GM21786 (cell line): ENCODE results near the gene NAALADL2.
"Not testable (repeated sequence)": the region's sequence is repeated elsewhere in the genome, so short reads cannot be mapped to it uniquely, and the experiment has no call there.

Source experiments
- ATAC-seq: cut with Tn5 transposase; IDR thresholded peaks from one replicate; pipeline ENCODE4 v1.9.1; 2021; ENCODE audit not compliant: unreplicated experiment

The NAALADL2 gene

DNA sequence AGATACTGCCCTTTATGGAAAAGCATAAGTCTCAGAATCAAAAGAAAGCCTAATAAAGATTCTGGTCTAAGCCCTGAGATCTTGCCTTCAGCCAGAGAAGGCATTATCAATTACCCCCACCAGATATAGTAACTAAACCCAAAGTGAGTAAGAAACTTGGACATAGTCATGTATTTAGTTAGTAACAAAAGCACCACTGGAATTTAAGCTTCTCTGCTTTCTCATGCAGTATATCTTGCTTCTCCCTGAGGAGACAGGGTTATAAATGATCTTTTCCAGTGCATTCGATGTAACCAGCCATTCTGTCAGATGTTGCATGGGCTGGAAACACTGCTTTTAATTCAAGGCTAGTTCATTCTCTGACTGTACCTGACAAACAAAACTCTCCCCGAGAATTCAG is 946.7 kb downstream of the NAALADL2 start:
- ATAC-seq, result no peak

DNA sequence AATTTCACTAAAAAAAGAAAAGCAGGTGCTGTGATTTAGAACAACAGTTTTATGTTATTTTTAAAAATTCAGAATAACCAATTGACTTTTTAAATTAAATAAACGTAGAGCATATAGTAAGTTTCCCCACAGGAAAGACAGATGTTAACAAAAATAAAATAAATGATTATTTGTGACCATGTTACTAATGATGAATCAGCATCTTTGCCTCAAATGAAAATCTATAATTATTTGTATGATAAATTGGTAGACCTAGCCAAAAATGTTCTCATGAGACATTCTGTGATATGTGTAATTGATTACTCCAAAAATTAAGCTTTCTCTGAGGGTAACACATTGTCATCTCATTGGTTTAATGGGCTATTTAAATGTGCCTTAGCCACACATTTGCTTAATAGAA is 948.0 kb downstream of the NAALADL2 start:
- ATAC-seq, result no peak

DNA sequence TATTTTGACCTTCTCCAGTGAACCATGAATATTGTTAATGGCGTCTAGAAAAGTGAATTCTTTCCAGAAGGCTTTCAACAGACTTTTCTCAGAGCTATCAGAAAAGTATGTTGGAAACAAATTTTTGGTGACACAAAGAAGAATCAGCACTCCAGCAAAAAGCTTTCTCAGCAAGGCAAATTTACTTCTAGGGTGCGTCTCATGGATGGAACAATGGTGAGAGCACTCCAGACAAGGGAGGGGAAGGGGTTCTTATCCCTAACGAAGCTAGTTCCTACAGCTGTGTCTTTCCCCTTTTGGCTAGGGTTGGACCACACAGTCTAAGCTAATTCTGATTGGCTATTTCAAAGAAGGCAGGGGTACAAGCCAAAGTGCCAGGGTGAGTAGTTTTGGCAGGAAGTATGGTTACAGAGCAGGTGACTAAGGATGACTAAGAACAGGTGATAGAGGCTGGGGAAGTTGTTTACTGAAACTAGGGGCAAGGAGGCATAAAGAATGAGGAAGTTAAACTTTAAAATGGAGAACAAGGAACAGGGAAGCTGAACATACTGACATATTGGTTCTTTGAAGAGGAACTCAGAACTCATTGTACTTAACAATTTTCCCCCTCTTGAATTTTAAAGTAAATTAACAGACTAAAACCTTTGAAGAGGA is 959.8 kb downstream of the NAALADL2 start:
- no peak for ATAC-seq

DNA sequence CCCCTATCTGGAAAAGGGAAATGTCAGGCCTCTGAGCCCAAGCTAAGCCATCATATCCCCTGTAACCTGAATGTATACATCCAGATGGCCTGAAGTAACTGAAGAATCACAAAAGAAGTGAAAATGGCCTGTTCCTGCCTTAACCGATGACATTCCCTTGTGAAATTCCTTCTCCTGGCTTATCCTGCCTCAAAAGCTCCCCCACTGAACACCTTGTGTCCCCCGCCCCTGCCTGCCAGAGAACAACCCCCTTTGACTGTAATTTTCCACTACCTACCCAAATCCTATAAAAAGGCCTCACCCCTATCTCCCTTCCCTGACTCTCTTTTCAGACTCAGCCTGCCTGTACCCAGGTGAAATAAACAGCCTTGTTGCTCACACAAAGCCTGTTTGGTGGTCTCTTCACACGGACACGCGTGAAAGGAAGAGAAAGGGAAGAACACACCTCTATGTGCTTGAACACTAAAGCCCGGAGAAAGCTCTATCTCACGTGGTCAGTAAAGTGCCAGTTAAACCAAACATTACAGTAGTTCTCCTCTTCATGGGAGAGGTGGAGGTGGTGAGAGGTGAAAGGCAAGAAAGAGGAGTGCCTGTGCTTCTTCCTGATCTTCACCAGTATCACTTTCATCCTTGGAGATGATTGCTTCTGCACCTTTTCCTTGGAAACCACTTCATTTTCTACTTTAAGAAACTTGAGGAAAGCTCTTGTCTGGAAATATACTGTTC is 963.8 kb downstream of the NAALADL2 start:
- not testable (repeated sequence) for ATAC-seq

DNA sequence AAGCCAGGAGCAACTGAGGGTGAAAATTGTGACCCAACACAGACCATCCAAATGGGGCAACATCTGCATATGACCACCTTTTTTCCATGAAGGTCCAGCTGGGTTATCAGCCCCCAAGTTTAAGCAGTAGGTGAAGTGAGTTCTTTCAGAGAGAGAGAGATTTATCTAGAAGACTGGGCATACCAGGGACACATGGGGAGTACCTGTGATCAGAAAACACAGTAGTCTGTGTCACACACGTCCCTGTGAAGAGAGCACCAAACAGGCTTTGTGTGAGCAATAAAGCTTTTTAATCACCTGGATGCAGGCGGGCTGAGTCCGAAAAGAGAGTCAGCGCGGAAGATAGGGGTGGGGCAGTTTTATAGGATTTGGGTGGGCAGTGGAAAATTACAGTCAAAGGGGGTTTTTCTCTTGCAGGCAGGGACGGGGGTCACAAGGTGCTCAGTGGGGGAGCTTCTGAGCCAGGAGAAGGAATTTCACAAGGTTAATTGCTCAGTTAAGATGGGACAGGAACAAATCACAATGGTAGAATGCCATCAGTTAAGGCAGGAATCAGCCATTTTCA is 966.0 kb downstream of the NAALADL2 start:
- not testable (repeated sequence) for ATAC-seq

DNA sequence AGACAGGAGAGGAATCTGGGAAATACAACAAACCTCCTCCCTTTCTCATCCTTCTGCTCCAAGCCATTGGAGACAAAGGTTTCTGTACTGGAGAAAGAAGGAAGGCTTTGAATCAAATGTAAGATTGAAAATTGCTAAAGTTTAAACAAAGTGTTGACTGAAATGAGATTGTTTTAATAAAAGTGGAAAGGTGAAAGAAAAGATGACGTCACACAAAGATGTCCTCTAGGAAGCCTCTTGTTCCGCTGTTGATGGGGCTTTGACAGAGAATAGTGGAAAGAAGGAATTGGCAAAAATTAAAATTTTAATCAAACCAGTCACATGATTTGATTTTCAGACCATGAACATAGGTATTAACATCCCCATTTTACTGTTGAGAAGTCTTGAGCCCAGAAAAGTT is 967.6 kb downstream of the NAALADL2 start:
- ATAC-seq, result no peak

DNA sequence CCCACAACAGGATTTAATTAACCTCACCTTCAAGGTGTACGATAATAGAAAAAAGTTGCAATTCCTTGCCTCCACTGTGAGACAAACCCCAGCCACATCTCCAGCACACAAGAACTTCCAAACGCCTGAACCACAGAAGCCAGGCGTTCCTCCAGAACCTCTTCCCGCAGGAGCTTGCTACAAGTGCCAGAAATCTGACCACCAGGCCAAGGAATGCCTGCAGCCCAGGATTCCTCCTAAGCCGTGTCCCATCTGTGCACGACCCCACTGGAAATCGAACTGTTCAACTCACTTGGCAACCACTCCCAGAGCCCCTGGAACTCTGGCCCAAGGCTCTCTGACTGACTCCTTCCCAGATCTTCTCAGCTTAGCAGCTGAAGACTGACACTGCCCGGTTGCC is 970.7 kb downstream of the NAALADL2 start:
- ATAC-seq, result not testable (repeated sequence)

DNA sequence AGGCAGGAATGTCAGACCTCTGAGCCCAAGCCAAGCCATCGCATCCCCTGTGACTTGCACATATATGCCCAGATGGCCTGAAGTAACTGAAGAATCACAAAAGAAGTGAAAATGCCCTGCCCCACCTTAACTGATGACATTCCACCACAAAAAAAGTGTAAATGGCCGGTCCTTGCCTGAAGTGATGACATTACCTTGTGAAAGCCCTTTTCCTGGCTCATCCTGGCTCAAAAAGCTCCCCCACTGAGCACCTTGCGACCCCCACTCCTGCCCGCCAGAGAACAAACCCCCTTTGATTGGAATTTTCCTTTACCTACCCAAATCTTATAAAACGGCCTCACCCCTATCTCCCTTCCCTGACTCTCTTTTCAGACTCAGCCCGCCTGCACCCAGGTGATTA is 976.6 kb downstream of the NAALADL2 start:
- ATAC-seq, result not testable (repeated sequence)

DNA sequence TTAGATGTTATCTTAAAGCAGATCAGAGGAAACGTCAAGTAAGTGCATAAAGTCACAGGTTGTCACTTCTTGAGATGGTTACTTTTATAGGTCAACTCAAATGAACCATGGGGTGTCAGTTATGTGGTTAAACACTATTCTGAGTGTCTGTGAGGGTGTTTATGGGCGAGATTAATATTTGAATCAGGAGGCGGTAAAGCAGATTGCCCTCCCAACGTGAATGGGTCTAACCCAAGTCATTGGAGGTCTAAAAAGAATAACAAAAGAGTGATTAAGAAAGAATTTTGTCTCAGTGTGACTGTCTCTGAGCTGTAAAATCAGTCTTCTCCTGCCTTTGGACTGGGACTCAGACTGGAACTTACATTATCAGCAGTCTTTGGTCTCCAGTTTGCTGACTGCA is 977.5 kb downstream of the NAALADL2 start:
- ATAC-seq, result no peak

DNA sequence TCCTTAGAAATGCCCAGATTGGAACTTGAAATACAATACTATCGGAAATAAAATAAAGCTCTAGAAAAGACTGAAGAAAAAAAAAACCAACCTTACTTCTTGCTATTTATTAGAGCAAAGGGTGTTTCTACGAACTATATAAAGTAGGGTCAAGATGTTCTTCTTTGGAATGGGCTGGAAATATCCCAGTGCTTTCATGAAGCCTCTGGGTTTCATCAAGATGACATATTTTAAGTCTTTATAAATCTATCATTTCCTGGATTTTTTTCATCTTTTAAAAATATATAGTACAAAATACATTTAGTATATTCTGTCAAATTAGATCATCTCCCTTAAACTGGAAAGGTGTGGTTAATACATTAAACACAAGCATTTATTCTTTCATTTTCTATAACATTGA is 978.8 kb downstream of the NAALADL2 start:
- ATAC-seq, result no peak

DNA sequence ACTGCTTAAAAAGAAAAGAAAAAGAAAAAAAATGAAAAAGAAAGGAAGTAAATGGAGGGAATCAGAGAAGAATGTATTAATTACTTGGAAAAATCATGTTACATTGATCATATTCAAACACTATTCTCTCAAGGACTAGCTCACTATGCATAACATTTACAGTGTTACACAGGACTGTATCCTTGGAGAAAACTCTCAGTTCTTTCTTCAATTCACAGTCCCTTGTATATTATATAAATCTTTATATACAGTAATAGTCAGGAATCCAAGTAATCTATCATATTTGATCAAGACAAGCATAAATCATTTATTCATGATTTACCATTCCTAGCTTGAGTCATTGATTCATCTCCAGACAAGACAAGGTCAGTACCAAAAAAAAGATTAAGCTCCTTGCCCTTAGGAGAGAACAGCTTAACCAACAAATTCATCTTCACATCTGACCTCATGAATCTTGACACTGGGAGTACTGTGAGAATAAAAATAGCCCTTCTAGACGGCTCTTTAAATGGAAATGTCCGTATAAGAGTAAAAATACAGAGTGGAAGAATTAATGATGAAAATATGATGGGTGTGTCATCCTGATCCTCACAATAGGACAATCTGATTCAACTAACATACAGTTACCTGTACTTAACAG is 980.4 kb downstream of the NAALADL2 start:
- no peak for ATAC-seq

DNA sequence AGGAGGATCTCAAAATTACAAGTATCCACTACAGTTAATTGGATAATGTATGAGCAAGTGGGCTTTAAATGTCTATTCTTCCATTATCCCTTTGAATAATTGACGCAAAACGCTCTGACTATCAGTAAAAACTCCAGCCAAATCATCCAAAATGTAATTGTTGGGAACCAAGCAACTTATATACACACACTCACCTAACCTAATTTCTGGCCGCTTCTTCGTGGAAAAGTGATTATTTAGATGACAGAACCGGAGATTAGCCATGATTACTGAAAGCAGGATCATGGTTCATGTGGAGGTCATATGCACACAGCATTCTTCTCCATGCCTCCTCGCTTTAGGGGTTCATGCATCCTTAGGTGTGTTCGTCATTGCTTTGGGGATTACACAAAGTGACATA is 992.4 kb downstream of the NAALADL2 start:
- no peak for ATAC-seq

DNA sequence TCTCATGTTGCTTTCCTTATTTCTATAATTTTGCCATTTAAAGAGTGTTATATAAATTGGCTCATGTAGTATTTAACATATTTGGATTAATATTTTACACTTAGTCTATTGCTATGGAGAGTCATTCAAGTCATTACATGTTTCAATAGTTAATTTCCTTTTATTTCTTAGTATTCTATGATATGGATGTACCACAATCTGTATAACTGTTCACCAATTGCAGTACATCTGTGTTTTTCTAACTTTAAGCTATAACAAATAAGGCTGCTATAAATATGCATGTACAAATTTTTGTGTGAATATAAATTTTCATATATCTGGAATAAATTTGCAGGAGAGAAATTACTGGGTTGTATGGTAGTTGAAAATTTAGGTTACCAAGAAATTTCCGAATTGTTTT is 993.4 kb downstream of the NAALADL2 start:
- no peak for ATAC-seq

DNA sequence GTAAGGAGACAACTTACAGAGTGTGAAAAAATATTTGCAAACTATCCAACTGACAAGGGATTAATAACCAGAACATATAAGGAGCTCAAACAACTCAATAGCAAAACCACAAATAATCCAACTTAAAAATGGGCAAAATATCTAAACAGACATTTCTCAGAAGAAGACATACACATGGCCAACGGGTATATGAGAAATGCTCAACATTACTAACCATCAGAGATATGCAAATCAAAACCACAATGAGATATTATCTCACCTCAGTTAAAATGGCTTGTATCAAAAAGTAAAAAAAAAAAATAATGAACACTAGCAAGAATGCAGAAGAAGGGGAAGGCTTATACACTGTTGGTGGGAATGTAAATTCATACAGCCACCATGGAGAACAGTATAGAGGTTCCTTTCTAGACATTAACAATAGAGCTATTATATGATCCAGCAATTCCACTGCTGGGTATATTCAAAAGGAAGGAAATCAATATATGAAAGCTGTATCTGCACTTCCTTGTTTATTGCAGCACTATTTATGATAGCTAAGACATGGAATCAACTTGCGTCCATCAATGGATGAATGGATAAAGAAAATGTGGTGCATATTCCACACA is 998.6 kb downstream of the NAALADL2 start:
- ATAC-seq, result no peak
